HEK293 (cell line): ENCODE measurements around the gene CRIM1.

Experiments used
- ZBTB21 ChIP-seq: fragments of 450-650 bp; formaldehyde crosslinking; IDR thresholded peaks from 2 replicates; pipeline ENCODE4 v1.5.1; 2017; ENCODE audit warnings: missing biosample characterization, missing genetic modification characterization
- ZFP69B ChIP-seq: fragments of 450-650 bp; formaldehyde crosslinking; IDR thresholded peaks from 2 replicates; pipeline ENCODE4 v1.5.1; 2016; ENCODE audit warnings: missing biosample characterization, missing genetic modification characterization
- ZNF335 ChIP-seq: fragments of 450-650 bp; formaldehyde crosslinking; conservative IDR thresholded peaks from 2 replicates; pipeline ENCODE4 v1.5.1; 2016; ENCODE audit warnings: missing biosample characterization, missing genetic modification characterization
- ZNF571 ChIP-seq: fragments of 450-650 bp; formaldehyde crosslinking; IDR thresholded peaks from 2 replicates; pipeline ENCODE4 v1.5.0; 2017; ENCODE audit warnings: missing biosample characterization, missing genetic modification characterization
- TF ChIP-seq, protein P1 (sequence below): fragments of 450-650 bp; formaldehyde crosslinking; IDR thresholded peaks from 2 replicates; pipeline ENCODE4 v1.5.1; 2016; ENCODE audit warnings: missing biosample characterization, missing genetic modification characterization
- TF ChIP-seq, protein P2 (sequence below): fragments of 450-650 bp; formaldehyde crosslinking; IDR thresholded peaks from 2 replicates; pipeline ENCODE4 v1.5.1; 2016; ENCODE audit warnings: missing biosample characterization, missing genetic modification characterization

- TF ChIP-seq, protein P1, sequence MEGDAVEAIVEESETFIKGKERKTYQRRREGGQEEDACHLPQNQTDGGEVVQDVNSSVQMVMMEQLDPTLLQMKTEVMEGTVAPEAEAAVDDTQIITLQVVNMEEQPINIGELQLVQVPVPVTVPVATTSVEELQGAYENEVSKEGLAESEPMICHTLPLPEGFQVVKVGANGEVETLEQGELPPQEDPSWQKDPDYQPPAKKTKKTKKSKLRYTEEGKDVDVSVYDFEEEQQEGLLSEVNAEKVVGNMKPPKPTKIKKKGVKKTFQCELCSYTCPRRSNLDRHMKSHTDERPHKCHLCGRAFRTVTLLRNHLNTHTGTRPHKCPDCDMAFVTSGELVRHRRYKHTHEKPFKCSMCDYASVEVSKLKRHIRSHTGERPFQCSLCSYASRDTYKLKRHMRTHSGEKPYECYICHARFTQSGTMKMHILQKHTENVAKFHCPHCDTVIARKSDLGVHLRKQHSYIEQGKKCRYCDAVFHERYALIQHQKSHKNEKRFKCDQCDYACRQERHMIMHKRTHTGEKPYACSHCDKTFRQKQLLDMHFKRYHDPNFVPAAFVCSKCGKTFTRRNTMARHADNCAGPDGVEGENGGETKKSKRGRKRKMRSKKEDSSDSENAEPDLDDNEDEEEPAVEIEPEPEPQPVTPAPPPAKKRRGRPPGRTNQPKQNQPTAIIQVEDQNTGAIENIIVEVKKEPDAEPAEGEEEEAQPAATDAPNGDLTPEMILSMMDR = no peak
- TF ChIP-seq ZFP69B (tag by site-specific recombination) (no peak), ZNF571 (tag by site-specific recombination) (no peak), ZBTB21 (tag by site-specific recombination) (no peak), ZNF335 (no peak)
- TF ChIP-seq, protein P2, sequence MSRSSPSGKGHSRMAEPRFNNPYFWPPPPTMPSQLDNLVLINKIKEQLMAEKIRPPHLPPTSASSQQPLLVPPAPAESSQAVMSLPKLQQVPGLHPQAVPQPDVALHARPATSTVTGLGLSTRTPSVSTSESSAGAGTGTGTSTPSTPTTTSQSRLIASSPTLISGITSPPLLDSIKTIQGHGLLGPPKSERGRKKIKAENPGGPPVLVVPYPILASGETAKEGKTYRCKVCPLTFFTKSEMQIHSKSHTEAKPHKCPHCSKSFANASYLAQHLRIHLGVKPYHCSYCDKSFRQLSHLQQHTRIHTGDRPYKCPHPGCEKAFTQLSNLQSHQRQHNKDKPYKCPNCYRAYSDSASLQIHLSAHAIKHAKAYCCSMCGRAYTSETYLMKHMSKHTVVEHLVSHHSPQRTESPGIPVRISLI (tag by site-specific recombination) = no peak
Measured at GRCh38 chr2:36388472-36388871, 32.9 kb downstream of the CRIM1 start.
